HEK293T (cell line): ENCODE measurements around the gene PDZD8.

ENCODE experiments used
- ARNT ChIP-seq: fragments of 450-650 bp; IDR thresholded peaks from 2 replicates; pipeline ENCODE4 v1.6.1; 2017; ENCODE audit warnings: mild to moderate bottlenecking
- BHLHE40 ChIP-seq: fragments of 450-650 bp; IDR thresholded peaks from 2 replicates; pipeline ENCODE4 v1.6.1; 2016; ENCODE audit warnings: mild to moderate bottlenecking, moderate library complexity, borderline replicate concordance
- CTBP1 ChIP-seq: fragments of 450-650 bp; IDR thresholded peaks from 2 replicates; pipeline ENCODE4 v1.6.1; 2016; ENCODE audit warnings: borderline replicate concordance
- ELF4 ChIP-seq: fragments of 450-650 bp; IDR thresholded peaks from 2 replicates; pipeline ENCODE4 v1.6.1; 2017; ENCODE audit warnings: antibody characterized with exemption
- FOXA1 ChIP-seq: fragments of 450-650 bp; IDR thresholded peaks from 2 replicates; pipeline ENCODE4 v1.6.1; 2016; ENCODE audit warnings: mild to moderate bottlenecking
- FOXK2 ChIP-seq: fragments of 450-650 bp; IDR thresholded peaks from 2 replicates; pipeline ENCODE4 v1.6.1; 2016; ENCODE audit warnings: mild to moderate bottlenecking
- FOXM1 ChIP-seq: fragments of 450-650 bp; IDR thresholded peaks from 2 replicates; pipeline ENCODE4 v1.6.1; 2017; ENCODE audit warnings: mild to moderate bottlenecking, borderline replicate concordance
- HDGF ChIP-seq: fragments of 450-650 bp; IDR thresholded peaks from 2 replicates; pipeline ENCODE4 v1.6.1; 2017; ENCODE audit warnings: antibody characterized with exemption, borderline replicate concordance
- PKNOX1 ChIP-seq: fragments of 450-650 bp; IDR thresholded peaks from 2 replicates; pipeline ENCODE4 v1.6.1; 2016
- SP1 ChIP-seq: fragments of 450-650 bp; IDR thresholded peaks from 2 replicates; pipeline ENCODE4 v1.6.1; 2017
- SUZ12 ChIP-seq: fragments of 450-650 bp; IDR thresholded peaks from 2 replicates; pipeline ENCODE4 v1.6.1; 2016; ENCODE audit warnings: mild to moderate bottlenecking
- TARDBP ChIP-seq: fragments of 450-650 bp; IDR thresholded peaks from 2 replicates; pipeline ENCODE4 v1.6.1; 2016
- ZNF384 ChIP-seq: fragments of 450-650 bp; IDR thresholded peaks from 2 replicates; pipeline ENCODE4 v1.6.1; 2016

GRCh38 chr10:117311261-117311660 is 64.0 kb downstream of the PDZD8 start:
- TF ChIP-seq CTBP1 (no peak), FOXA1 (no peak), SUZ12 (no peak), BHLHE40 (no peak), ZNF384 (no peak), SP1 (no peak), FOXM1 (no peak), HDGF (no peak), ELF4 (no peak), FOXK2 (no peak), PKNOX1 (no peak), ARNT (no peak), TARDBP (no peak)
